A549 treated with AZD9567 at 1 μM for 4 hours (cell line): Measurements from ENCODE around the gene AR. TPM values are rescaled to one million over a fixed set of nuclear protein-coding genes. Genes with fewer than 3 reads are reported as not detected.

Source experiments
- total RNA-seq: library from RNA; stranded (reverse); fragments of 200-300 nt; extraction: Qiagen RNA extraction; gene quantifications from 5 replicates; pipeline ENCODE4 v1.2.3, GENCODE V29; 2022; ENCODE audit not compliant: insufficient read depth

Gene AR
- total RNA-seq = 2.8 to 4.3 TPM (median 3.0 TPM) in 5 replicates

GRCh38 chrX:67543818-67544217 is at the start of gene AR:
Gene AR, plus strand, starts transcription at chrX:67544021. Its CDS starts 1,126 bp downstream, at chrX:67545147.

